Neutrophil (primary cell): Measurements from ENCODE around the gene HSFX2.
"Not testable (repeated sequence)": the region's sequence is repeated elsewhere in the genome, so short reads cannot be mapped to it uniquely, and the experiment has no call there.

ENCODE experiments used
- H3K27ac ChIP-seq: fragments of 200-600 bp; sonication (generic); 2 replicates; pipeline ENCODE4 v1.5.1; 2016; ENCODE audit warnings: mild to moderate bottlenecking, moderate library complexity
- H3K27me3 ChIP-seq: fragments of 200-600 bp; sonication (generic); 2 replicates; pipeline ENCODE4 v1.6.0; 2016; ENCODE audit warnings: mild to moderate bottlenecking
- H3K36me3 ChIP-seq: fragments of 200-600 bp; sonication (generic); 2 replicates; pipeline ENCODE4 v1.5.1; 2017
- H3K4me1 ChIP-seq, 2 experiments: fragments of 200-600 bp in 1 of 2; sonication (generic) in 1 of 2; 1 replicate in 1 of 2; 2 replicates in 1 of 2; pipeline versions ENCODE4 v1.5.1 to v1.6.1; 2013 to 2016; ENCODE audit warnings: low read depth in 1 of 2, low read length in 1 of 2, mild to moderate bottlenecking in 1 of 2, moderate library complexity in 1 of 2; ENCODE audit not compliant: control insufficient read depth in 1 of 2, insufficient read depth in 1 of 2
- H3K4me3 ChIP-seq, 2 experiments: fragments of 200-600 bp in 1 of 2; sonication (generic) in 1 of 2; 1 replicate in 1 of 2; 2 replicates in 1 of 2; pipeline ENCODE4 v1.5.1; 2013 to 2016; ENCODE audit warnings: low read depth in 1 of 2, low read length in 1 of 2, mild to moderate bottlenecking in 1 of 2, moderate library complexity in 1 of 2
- H3K9me3 ChIP-seq: fragments of 200-600 bp; sonication (generic); 2 replicates; pipeline ENCODE4 v1.5.1; 2016

The HSFX2 gene

GRCh38 chrX:149547782-149548181, 47.3 kb downstream of the HSFX2 start:
- not testable (repeated sequence) for H3K27ac ChIP-seq, H3K4me3 ChIP-seq, H3K27me3 ChIP-seq, H3K36me3 ChIP-seq, H3K9me3 ChIP-seq, H3K4me1 ChIP-seq

- H3K36me3 ChIP-seq, H3K9me3 ChIP-seq, H3K4me3 ChIP-seq, H3K27ac ChIP-seq, H3K4me1 ChIP-seq, H3K27me3 ChIP-seq: not testable (repeated sequence)
Measured at GRCh38 chrX:149546962-149547361, 48.2 kb downstream of the HSFX2 start.

GRCh38 chrX:149545545-149546543, 49.3 kb downstream of the HSFX2 start:
- H3K36me3 ChIP-seq, H3K27me3 ChIP-seq, H3K4me3 ChIP-seq, H3K27ac ChIP-seq, H3K9me3 ChIP-seq: not testable (repeated sequence)
- H3K4me1 ChIP-seq = peaks cover 7 to 11% of the 10 kb centered on the region in 2 experiments
